HCT116 (cell line): ENCODE measurements around the gene CKAP2L.

Experiments used
- POLR2A ChIP-seq: IDR thresholded peaks from 2 replicates; pipeline ENCODE4 v1.7.0; 2011; ENCODE audit warnings: borderline replicate concordance; ENCODE audit not compliant: insufficient read depth, insufficient read length; ENCODE audit errors: extremely low read depth
- RAD21 ChIP-seq: IDR thresholded peaks from 2 replicates; pipeline ENCODE4 v1.6.1; 2012; ENCODE audit warnings: low read depth, mild to moderate bottlenecking
- TF ChIP-seq, protein P1 (sequence below), 3 experiments: fragments of 200-600 bp in 1 of 3; sonication (generic) in 1 of 3; IDR thresholded peaks in 2 of 3; conservative IDR thresholded peaks in 1 of 3; 2 replicates each; pipeline ENCODE4 v1.5.1; 2012 to 2017; ENCODE audit warnings: low read depth in 2 of 3, low read length in 2 of 3, antibody characterized with exemption in 1 of 3, borderline replicate concordance in 1 of 3, control low read depth in 1 of 3, mild to moderate bottlenecking in 1 of 3, mixed read lengths in 1 of 3, mixed run types in 1 of 3, moderate library complexity in 1 of 3; ENCODE audit not compliant: insufficient read depth in 1 of 3

DNA sequence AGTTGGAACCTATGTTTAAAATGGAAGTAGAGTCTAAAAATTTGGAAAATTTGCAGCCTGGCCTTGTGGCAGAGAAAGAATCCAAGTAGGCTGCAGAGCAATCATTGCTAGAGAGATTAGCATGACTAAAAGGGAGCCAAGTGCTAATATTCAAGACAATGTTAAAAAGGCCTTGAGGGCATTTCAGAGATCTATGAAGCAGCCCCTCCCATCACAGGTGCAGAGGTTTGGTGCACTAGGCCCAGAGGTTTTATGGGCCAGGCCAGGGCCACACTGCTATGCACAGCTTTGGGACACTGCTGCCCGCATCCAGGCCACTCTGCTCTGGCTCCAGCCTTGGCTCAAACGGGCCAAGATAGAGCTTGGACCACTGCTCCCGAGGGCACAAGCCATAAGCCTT is 26.6 kb upstream of the CKAP2L start:
- TF ChIP-seq POLR2A (no peak), RAD21 (no peak)
- TF ChIP-seq, protein P1, sequence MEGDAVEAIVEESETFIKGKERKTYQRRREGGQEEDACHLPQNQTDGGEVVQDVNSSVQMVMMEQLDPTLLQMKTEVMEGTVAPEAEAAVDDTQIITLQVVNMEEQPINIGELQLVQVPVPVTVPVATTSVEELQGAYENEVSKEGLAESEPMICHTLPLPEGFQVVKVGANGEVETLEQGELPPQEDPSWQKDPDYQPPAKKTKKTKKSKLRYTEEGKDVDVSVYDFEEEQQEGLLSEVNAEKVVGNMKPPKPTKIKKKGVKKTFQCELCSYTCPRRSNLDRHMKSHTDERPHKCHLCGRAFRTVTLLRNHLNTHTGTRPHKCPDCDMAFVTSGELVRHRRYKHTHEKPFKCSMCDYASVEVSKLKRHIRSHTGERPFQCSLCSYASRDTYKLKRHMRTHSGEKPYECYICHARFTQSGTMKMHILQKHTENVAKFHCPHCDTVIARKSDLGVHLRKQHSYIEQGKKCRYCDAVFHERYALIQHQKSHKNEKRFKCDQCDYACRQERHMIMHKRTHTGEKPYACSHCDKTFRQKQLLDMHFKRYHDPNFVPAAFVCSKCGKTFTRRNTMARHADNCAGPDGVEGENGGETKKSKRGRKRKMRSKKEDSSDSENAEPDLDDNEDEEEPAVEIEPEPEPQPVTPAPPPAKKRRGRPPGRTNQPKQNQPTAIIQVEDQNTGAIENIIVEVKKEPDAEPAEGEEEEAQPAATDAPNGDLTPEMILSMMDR (IDR thresholded peaks at IDR 0.05 in 2 of 3, conservative IDR thresholded peaks at IDR 0.05 in 1 of 3; ENCODE audit: borderline replicate concordance in 1 of 3, insufficient read depth in 1 of 3, low read depth in 2 of 3, low read length in 2 of 3) = no peak
